Motor neuron (in vitro differentiated cells): Measurements from ENCODE around the gene BEND5. TPM values are rescaled to one million over a fixed set of nuclear protein-coding genes. Genes with fewer than 3 reads are reported as not detected.

ENCODE experiments used
- ATAC-seq, 8 experiments: fragments of 200-7000 bp; cut with Tn5 transposase; replicated peaks in 6 of 8; 2 replicates each; pipeline ENCODE4 v1.8.0; 2021; ENCODE audit warnings: mild to moderate bottlenecking in 8 of 8, moderate library complexity in 8 of 8
- H3K27ac ChIP-seq, 2 donors: fragments of 250-450 bp; sonication (Bioruptor Pico); 2 replicates each; pipeline ENCODE4 v1.9.0; 2021; ENCODE audit warnings: antibody characterized with exemption in 2 of 2, mild to moderate bottlenecking in 2 of 2, moderate library complexity in 1 of 2
- H3K4me1 ChIP-seq, 2 donors: fragments of 250-450 bp; sonication (Bioruptor Pico); replicated peaks in 1 of 2; 2 replicates each; pipeline ENCODE4 v1.6.1; 2021; ENCODE audit warnings: antibody characterized with exemption in 2 of 2, mild to moderate bottlenecking in 2 of 2, moderate library complexity in 1 of 2
- H3K4me3 ChIP-seq, 5 donors: fragments of 250-450 bp; sonication (Bioruptor Pico); 2 replicates each; pipeline ENCODE4 v1.9.0; 2021; ENCODE audit warnings: antibody characterized with exemption in 5 of 5, mild to moderate bottlenecking in 5 of 5, moderate library complexity in 4 of 5
- WGBS, 10 experiments: fragments of 450-650 bp; shearing (Covaris generic); methylation state at CpG; one replicate each; pipeline ENCODE4 v1.0.0; 2022; 5-methylcytosine and 5-hydroxymethylcytosine counted together
- in situ Hi-C, 9 experiments: fragments of 400-800 bp; cut with MboI; loops; one replicate each; pipeline ENCODE4 v1.15.0; 2021; ENCODE audit warnings: low sequenced_read_pairs in 9 of 9, low pct_unique_long_range_greater_than_20kb in 2 of 9; ENCODE audit not compliant: unreplicated experiment in 9 of 9
- total RNA-seq, 8 experiments: library from RNA; unstranded; fragments of 300-600 nt; gene quantifications; 2 replicates each; pipeline versions ENCODE4 v1.2.3 to v1.2.4, GENCODE V29; 2022

Gene BEND5
- total RNA-seq, result 10 to 100 TPM in 5 of 8 experiments, 1 to 10 TPM in 1, under 1 TPM in 1, not detected in 1; 0.76 to 42.1 (median 33.6) TPM

- in situ Hi-C loops, result no loop called here
- WGBS, 10 experiments, result 0 to 14% (median 0%) methylated on average over 3 to 11 of the region's 73 CpGs; no CpG with 5 or more reads in 5 of the 10 experiments
- H3K4me1 ChIP-seq, result peaks cover 37% of the 10 kb centered on the region in 2 donors
- peak within 1 kb of the TSS; percentile 69 to 94 (median 92) for H3K4me3 ChIP-seq
- peak in 6 of 8 experiments; percentile 80 to 88 (median 84) for ATAC-seq
- peak within 1 kb of the TSS; percentile 78 to 79 for H3K27ac ChIP-seq
These were observed at the start of gene BEND5 for GRCh38 chr1:48776393-48777218. Gene BEND5, minus strand, starts transcription at chr1:48776891. Its CDS starts 60 bp downstream, at chr1:48776831.

- peak in 3 of 8 experiments; percentile 21 to 50 (median 48) for ATAC-seq
- no peak overlapping the region for H3K27ac ChIP-seq
- in situ Hi-C loops, result no loop called here
- H3K4me1 ChIP-seq, result peaks cover 0 to 21% of the 10 kb centered on the region in 2 donors
- H3K4me3 ChIP-seq, result no peak overlapping the region
These were observed 46.5 kb upstream of the BEND5 start for GRCh38 chr1:48823168-48823567.

- H3K27ac ChIP-seq, result no peak overlapping the region
- WGBS, 10 experiments, result 45 to 98% (median 89%) methylated on average over 2 to 3 of the region's 3 CpGs
- peaks cover 0 to 27% of the 10 kb centered on the region in 2 donors for H3K4me1 ChIP-seq
- in situ Hi-C loops, result no loop called here
- ATAC-seq, result no peak
- H3K4me3 ChIP-seq, result no peak overlapping the region
These were observed 43.8 kb upstream of the BEND5 start for GRCh38 chr1:48820491-48820890.

- 17 to 76% (median 49%) methylated on average over 1 to 4 of the region's 4 CpGs for WGBS, 10 experiments
These were observed 40.9 kb upstream of the BEND5 start for GRCh38 chr1:48817505-48818114.

GRCh38 chr1:48810740-48811139 lies 34.0 kb upstream of the BEND5 start:
- Histone ChIP-seq H3K4me3 (no peak overlapping the region), H3K4me1 (no peaks in the 10 kb centered on the region), H3K27ac (no peak overlapping the region)
- 0 to 82% (median 59%) methylated on average over 1 to 4 of the region's 4 CpGs for WGBS, 10 experiments
- in situ Hi-C loops, result no loop called here
- ATAC-seq, result peak in 1 of 8 experiments; percentile 37

More at GRCh38 chr1:48817505-48818114, 40.9 kb upstream of the BEND5 start:
- no peak overlapping the region for H3K4me3 ChIP-seq
- ATAC-seq, result peak; percentile 59 to 91 (median 74)
- peaks cover 0 to 19% of the 10 kb centered on the region in 2 donors for H3K4me1 ChIP-seq
- H3K27ac ChIP-seq, result no peak overlapping the region
- in situ Hi-C loops, result no loop called here

- in situ Hi-C loops, result no loop called here
- ATAC-seq, result no peak
- Histone ChIP-seq H3K4me3 (no peak overlapping the region), H3K27ac (no peak overlapping the region), H3K4me1 (no peaks in the 10 kb centered on the region)
- 7 to 80% (median 72%) methylated on average over 1 to 3 of the region's 3 CpGs; no CpG with 5 or more reads in 1 of the 10 experiments for WGBS, 10 experiments
These were observed 31.8 kb upstream of the BEND5 start for GRCh38 chr1:48808496-48808895.

- in situ Hi-C loops, result no loop called here
These were observed 31.0 kb upstream of the BEND5 start for GRCh38 chr1:48807554-48808260.

GRCh38 chr1:48803474-48803873 lies 26.8 kb upstream of the BEND5 start:
- in situ Hi-C loops, result no loop called here
- Histone ChIP-seq H3K4me1 (no peaks in the 10 kb centered on the region), H3K27ac (no peak overlapping the region), H3K4me3 (no peak overlapping the region)
- no peak for ATAC-seq

More at GRCh38 chr1:48807554-48808260, 31.0 kb upstream of the BEND5 start:
- Histone ChIP-seq H3K27ac (no peak overlapping the region), H3K4me3 (no peak overlapping the region), H3K4me1 (no peaks in the 10 kb centered on the region)
- 0 to 76% (median 45%) methylated on average over 1 to 4 of the region's 4 CpGs; no CpG with 5 or more reads in 4 of the 10 experiments for WGBS, 10 experiments
- ATAC-seq, result no peak

- Histone ChIP-seq H3K4me1 (no peaks in the 10 kb centered on the region), H3K4me3 (no peak overlapping the region), H3K27ac (no peak overlapping the region)
- in situ Hi-C loops, result no loop called here
- WGBS, 10 experiments, result 0 to 25% (median 0%) methylated on average over 1 of the region's 1 CpG
- ATAC-seq, result no peak
These were observed 18.1 kb upstream of the BEND5 start for GRCh38 chr1:48794816-48795215.

- ATAC-seq, result no peak
- Histone ChIP-seq H3K4me1 (no peaks in the 10 kb centered on the region), H3K4me3 (no peak overlapping the region), H3K27ac (no peak overlapping the region)
- in situ Hi-C loops, result no loop called here
- 0 to 71% (median 45%) methylated on average over 1 of the region's 1 CpG; no CpG with 5 or more reads in 5 of the 10 experiments for WGBS, 10 experiments
These were observed 17.2 kb upstream of the BEND5 start for GRCh38 chr1:48793863-48794262.

GRCh38 chr1:48792961-48793360 lies 16.3 kb upstream of the BEND5 start:
- ATAC-seq, result no peak
- in situ Hi-C loops, result no loop called here
- H3K4me3 ChIP-seq, result no peak overlapping the region
- 29 to 90% (median 80%) methylated on average over 1 of the region's 1 CpG; no CpG with 5 or more reads in 2 of the 10 experiments for WGBS, 10 experiments
- H3K4me1 ChIP-seq, result no peaks in the 10 kb centered on the region
- H3K27ac ChIP-seq, result no peak overlapping the region

GRCh38 chr1:48790397-48790796 lies 13.7 kb upstream of the BEND5 start:
- ATAC-seq, result no peak
- in situ Hi-C loops, result no loop called here
- Histone ChIP-seq H3K27ac (no peak overlapping the region), H3K4me3 (no peak overlapping the region), H3K4me1 (no peaks in the 10 kb centered on the region)

- Histone ChIP-seq H3K4me1 (no peaks in the 10 kb centered on the region), H3K4me3 (no peak overlapping the region), H3K27ac (no peak overlapping the region)
- in situ Hi-C loops, result no loop called here
- ATAC-seq, result no peak
- whole genome bisulfite sequencing, 10 experiments, result 10 to 90% (median 45%) methylated on average over 2 to 4 of the region's 4 CpGs; no CpG with 5 or more reads in 1 of the 10 experiments
These were observed 13.2 kb upstream of the BEND5 start for GRCh38 chr1:48789903-48790302.
